ENCODE data around the gene GPR32. TPM values are rescaled to one million over a fixed set of nuclear protein-coding genes. Genes with fewer than 3 reads are reported as not detected.
"Not testable (repeated sequence)": the region's sequence is repeated elsewhere in the genome, so short reads cannot be mapped to it uniquely, and the experiment has no call there.

GPR32 gene
- total RNA-seq, 6 experiments from 2014 or later, result not detected

DNA sequence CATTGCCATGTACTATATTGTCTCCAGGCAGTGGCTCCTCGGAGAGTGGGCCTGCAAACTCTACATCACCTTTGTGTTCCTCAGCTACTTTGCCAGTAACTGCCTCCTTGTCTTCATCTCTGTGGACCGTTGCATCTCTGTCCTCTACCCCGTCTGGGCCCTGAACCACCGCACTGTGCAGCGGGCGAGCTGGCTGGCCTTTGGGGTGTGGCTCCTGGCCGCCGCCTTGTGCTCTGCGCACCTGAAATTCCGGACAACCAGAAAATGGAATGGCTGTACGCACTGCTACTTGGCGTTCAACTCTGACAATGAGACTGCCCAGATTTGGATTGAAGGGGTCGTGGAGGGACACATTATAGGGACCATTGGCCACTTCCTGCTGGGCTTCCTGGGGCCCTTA lies 624 bp downstream of the GPR32 start:
- 60% methylated on average over 2 of the region's 13 CpGs for WGBS (ENCODE audit: insufficient coverage, low coverage, low lambda C conversion rate, missing lambda C conversion rate)
- intact Hi-C loops (cut with DNase I), result no loop called here
- no peak for DNase-seq

DNA sequence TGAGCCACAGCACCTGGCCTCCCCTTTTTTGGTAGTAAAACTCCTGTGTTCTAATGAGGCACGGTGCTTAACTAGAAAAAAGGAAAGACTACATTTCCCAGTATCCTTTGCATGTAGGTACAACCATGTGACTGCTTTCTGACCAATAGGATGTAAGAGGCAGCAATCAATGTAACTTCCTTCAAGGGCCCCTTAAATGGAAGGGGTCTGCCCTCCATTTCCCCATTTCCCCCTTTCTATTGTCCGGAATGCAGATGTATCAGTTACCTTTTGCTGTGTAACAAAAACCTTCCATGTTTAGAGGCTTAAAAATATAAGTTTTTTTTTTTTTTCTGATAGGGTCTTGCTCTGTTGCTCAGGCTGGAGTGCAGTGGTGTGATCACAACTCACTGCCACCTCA lies 2.2 kb downstream of the GPR32 start:
- H3K4me1 ChIP-seq, result no peaks in the 10 kb centered on the region
- no peaks in the 10 kb centered on the region for H3K36me3 ChIP-seq
- intact Hi-C loops (cut with DNase I), result no loop called here
- 39% methylated on average over 2 of the region's 2 CpGs for WGBS (ENCODE audit: insufficient coverage, low coverage, low lambda C conversion rate, missing lambda C conversion rate)
- H3K27me3 ChIP-seq, result peaks cover 0 to 13% of the 10 kb centered on the region in 2 donors
- H3K4me3 ChIP-seq, result no peak overlapping the region
- no peak for TF ChIP-seq POLR2A (IDR thresholded peaks at IDR 0.05)
- TF ChIP-seq, protein P1, sequence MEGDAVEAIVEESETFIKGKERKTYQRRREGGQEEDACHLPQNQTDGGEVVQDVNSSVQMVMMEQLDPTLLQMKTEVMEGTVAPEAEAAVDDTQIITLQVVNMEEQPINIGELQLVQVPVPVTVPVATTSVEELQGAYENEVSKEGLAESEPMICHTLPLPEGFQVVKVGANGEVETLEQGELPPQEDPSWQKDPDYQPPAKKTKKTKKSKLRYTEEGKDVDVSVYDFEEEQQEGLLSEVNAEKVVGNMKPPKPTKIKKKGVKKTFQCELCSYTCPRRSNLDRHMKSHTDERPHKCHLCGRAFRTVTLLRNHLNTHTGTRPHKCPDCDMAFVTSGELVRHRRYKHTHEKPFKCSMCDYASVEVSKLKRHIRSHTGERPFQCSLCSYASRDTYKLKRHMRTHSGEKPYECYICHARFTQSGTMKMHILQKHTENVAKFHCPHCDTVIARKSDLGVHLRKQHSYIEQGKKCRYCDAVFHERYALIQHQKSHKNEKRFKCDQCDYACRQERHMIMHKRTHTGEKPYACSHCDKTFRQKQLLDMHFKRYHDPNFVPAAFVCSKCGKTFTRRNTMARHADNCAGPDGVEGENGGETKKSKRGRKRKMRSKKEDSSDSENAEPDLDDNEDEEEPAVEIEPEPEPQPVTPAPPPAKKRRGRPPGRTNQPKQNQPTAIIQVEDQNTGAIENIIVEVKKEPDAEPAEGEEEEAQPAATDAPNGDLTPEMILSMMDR (IDR thresholded peaks at IDR 0.05), result no peak
- H3K27ac ChIP-seq, result no peak overlapping the region
- no peak for DNase-seq
- ATAC-seq, result no peak
- H3K9me3 ChIP-seq, result no peaks in the 10 kb centered on the region

More for the DNA sequence above, 624 bp downstream of the GPR32 start:
- no peak for ATAC-seq
- Histone ChIP-seq H3K27ac (no peak overlapping the region), H3K9me3 (no peaks in the 10 kb centered on the region), H3K36me3 (no peaks in the 10 kb centered on the region), H3K27me3 (peaks cover 0 to 5% of the 10 kb centered on the region in 2 donors), H3K4me3 (no peak overlapping the region), H3K4me1 (no peaks in the 10 kb centered on the region)
- TF ChIP-seq POLR2A (IDR thresholded peaks at IDR 0.05), result no peak
- TF ChIP-seq, protein P1 (IDR thresholded peaks at IDR 0.05), result no peak

DNA sequence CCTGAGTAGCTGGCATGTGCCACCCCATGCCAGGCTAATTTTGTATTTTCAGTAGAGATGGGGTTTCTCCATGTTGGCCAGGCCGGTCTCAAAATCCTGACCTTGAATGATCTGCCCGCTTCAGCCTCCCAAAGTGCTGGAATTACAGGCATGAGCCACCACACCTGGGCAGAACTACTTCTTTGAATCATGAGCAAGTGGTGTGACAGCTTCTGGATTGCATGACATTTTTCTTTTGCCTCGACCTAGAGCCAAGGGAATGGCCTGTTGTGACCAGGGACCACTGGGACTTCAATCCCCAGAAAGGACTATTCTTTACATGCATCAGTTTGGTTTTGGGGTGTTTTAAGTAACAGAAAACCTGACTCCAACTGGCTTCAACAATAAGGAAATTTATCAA lies 2.6 kb downstream of the GPR32 start:
- H3K4me1 ChIP-seq; H3K36me3 ChIP-seq; H3K4me3 ChIP-seq; DNase-seq; H3K9me3 ChIP-seq; intact Hi-C loops (cut with DNase I); H3K27ac ChIP-seq; ATAC-seq: not testable (repeated sequence)
- 63% methylated on average over 3 of the region's 3 CpGs for WGBS (ENCODE audit: insufficient coverage, low coverage, low lambda C conversion rate, missing lambda C conversion rate)
- H3K27me3 ChIP-seq, result peaks cover 0 to 13% of the 10 kb centered on the region in 2 donors

DNA sequence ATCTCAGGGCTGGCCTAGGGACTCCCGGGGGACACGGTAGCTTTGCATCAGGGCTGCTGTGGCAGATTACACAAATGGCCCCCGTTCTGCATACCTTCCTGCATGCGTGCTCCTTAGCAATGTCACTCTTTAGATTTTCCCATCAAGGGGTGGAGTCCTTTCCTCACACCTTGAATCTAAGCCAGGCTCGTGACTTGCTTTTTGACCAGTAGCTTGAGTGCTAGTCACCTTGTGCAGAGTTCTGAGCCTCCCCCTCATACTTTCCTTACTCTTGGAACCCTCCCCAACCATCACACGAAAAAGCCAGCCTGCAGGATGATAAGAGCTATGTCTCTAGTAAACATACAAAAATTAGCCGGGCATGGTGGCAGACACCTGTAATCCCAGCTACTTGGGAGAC lies 3.2 kb downstream of the GPR32 start:
- ATAC-seq; H3K4me1 ChIP-seq; H3K4me3 ChIP-seq; H3K9me3 ChIP-seq; intact Hi-C loops (cut with DNase I); H3K27ac ChIP-seq; DNase-seq; H3K36me3 ChIP-seq: not testable (repeated sequence)
- 45% methylated on average over 4 of the region's 7 CpGs for WGBS (ENCODE audit: insufficient coverage, low coverage, low lambda C conversion rate, missing lambda C conversion rate)
- H3K27me3 ChIP-seq, result peaks cover 0 to 14% of the 10 kb centered on the region in 2 donors

DNA sequence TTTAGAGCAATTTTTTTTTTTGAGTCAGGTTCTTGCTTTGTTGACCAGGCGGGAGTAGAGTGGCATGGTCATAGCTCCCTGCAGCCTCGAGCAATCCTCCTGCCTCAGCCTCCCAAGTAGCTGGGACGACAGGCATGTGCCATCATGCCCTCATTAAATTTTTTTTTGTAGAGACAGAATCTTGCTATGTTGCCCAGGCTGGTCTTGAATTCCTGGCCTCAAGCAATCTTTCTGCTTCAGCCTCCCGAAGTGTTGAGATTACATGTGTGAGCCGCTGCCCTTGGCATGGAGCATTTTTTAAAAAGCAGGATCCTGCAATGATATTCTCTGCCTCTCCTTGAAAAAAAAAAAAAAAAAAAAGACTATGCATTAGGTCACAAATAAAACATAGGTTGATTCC lies 5.9 kb downstream of the GPR32 start:
- H3K36me3 ChIP-seq, result no peaks in the 10 kb centered on the region
- 68% methylated on average over 4 of the region's 5 CpGs for WGBS (ENCODE audit: insufficient coverage, low coverage, low lambda C conversion rate, missing lambda C conversion rate)
- ATAC-seq (no peak), DNase-seq (no peak)
- H3K4me1 ChIP-seq, result no peaks in the 10 kb centered on the region
- H3K27ac ChIP-seq, result no peak overlapping the region
- TF ChIP-seq POLR2A (IDR thresholded peaks at IDR 0.05), result no peak
- TF ChIP-seq, protein P1 (IDR thresholded peaks at IDR 0.05), result no peak
- intact Hi-C loops (cut with DNase I), result no loop called here
- H3K4me3 ChIP-seq, result no peak overlapping the region
- H3K9me3 ChIP-seq, result no peaks in the 10 kb centered on the region
- H3K27me3 ChIP-seq, result peaks cover 0 to 23% of the 10 kb centered on the region in 2 donors

DNA sequence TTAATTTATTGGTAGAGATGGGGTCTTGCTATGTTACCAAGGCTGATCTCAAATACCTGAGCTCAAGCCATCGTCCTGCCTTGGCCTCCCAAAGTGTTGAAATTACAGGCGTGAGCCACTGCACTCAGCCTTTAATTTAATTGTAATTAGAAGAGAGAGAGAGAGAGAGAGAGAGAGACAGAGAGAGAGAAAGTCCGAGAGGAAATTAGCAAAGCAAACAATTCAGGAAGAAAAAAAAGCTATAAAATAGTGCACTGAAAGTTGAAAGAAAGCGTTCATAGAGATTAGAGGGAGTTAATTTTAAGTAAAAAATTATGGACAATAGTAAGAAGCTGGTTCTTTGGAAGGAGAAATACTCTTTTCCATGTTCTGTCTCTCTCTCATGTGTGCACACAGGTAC lies 7.0 kb downstream of the GPR32 start:
- H3K4me3 ChIP-seq, result no peak overlapping the region
- TF ChIP-seq POLR2A (IDR thresholded peaks at IDR 0.05), result no peak
- TF ChIP-seq, protein P1 (IDR thresholded peaks at IDR 0.05), result no peak
- H3K27me3 ChIP-seq, result peaks cover 0 to 23% of the 10 kb centered on the region in 2 donors
- DNase-seq, result no peak
- intact Hi-C loops (cut with DNase I), result no loop called here
- no peak for ATAC-seq
- H3K9me3 ChIP-seq, result no peaks in the 10 kb centered on the region
- H3K4me1 ChIP-seq, result no peaks in the 10 kb centered on the region
- 27% methylated on average over 4 of the region's 4 CpGs for WGBS (ENCODE audit: insufficient coverage, low coverage, low lambda C conversion rate, missing lambda C conversion rate)
- no peaks in the 10 kb centered on the region for H3K36me3 ChIP-seq
- no peak overlapping the region for H3K27ac ChIP-seq

Data from right lobe of liver (tissue), 6 donors.